ENCODE measurements around the gene FAM221B. TPM values are rescaled to one million over a fixed set of nuclear protein-coding genes. Genes with fewer than 3 reads are reported as not detected.

The FAM221B gene
- total RNA-seq, 4 donors from 2014 or later = not detected

DNA sequence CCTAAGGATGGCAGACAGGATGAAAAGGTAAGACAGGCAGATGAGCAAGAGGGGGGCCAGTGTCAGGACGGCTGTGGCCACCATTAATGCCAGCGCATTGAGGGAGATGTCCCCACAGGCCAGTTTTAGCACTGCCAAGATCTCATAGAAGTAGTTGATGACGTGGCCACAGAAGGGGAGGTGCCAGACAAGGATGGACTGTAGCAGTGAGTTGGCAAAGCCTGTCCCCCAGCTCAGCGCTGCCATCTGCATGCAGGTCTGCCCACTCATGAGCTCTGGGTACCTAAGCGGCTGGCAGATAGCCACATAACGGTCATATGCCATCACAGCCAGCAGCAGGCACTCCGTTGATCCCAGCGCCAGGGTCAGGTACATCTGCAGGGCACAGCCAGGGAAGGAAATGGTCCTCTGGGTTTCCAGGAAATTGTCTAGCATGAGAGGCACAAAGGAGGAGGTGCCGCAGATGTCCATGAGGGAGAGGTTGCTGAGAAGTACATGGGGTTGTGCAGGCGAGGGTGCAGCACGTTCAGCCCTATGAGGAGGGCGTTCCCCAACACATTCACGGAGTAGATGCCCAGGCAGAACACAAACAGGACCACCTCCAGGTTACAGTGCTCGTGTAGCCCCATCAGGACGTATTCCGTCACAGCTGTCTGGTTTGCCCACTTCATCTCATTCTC is 30.9 kb upstream of the FAM221B start:
- TF ChIP-seq, protein P1, sequence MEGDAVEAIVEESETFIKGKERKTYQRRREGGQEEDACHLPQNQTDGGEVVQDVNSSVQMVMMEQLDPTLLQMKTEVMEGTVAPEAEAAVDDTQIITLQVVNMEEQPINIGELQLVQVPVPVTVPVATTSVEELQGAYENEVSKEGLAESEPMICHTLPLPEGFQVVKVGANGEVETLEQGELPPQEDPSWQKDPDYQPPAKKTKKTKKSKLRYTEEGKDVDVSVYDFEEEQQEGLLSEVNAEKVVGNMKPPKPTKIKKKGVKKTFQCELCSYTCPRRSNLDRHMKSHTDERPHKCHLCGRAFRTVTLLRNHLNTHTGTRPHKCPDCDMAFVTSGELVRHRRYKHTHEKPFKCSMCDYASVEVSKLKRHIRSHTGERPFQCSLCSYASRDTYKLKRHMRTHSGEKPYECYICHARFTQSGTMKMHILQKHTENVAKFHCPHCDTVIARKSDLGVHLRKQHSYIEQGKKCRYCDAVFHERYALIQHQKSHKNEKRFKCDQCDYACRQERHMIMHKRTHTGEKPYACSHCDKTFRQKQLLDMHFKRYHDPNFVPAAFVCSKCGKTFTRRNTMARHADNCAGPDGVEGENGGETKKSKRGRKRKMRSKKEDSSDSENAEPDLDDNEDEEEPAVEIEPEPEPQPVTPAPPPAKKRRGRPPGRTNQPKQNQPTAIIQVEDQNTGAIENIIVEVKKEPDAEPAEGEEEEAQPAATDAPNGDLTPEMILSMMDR (IDR thresholded peaks at IDR 0.05) = no peak
- DNase-seq (ENCODE audit: low spot score) (no peak), ATAC-seq (ENCODE audit: low FRiP score) (no peak)

GRCh38 chr9:35858458-35858857 is 29.9 kb upstream of the FAM221B start:
- TF ChIP-seq, protein P1 (IDR thresholded peaks at IDR 0.05) = no peak
- ATAC-seq (ENCODE audit: low FRiP score) = no peak
- no peak for DNase-seq (ENCODE audit: low spot score)

GRCh38 chr9:35856882-35857281 is 28.4 kb upstream of the FAM221B start:
- TF ChIP-seq, protein P1 (IDR thresholded peaks at IDR 0.05) = no peak
- DNase-seq (ENCODE audit: low spot score) (no peak), ATAC-seq (ENCODE audit: low FRiP score) (no peak)

- DNase-seq (ENCODE audit: low spot score) = no peak
- TF ChIP-seq, protein P1 (IDR thresholded peaks at IDR 0.05) = no peak
- ATAC-seq (ENCODE audit: low FRiP score) = no peak
Observed at GRCh38 chr9:35856206-35856605, 27.7 kb upstream of the FAM221B start.

DNA sequence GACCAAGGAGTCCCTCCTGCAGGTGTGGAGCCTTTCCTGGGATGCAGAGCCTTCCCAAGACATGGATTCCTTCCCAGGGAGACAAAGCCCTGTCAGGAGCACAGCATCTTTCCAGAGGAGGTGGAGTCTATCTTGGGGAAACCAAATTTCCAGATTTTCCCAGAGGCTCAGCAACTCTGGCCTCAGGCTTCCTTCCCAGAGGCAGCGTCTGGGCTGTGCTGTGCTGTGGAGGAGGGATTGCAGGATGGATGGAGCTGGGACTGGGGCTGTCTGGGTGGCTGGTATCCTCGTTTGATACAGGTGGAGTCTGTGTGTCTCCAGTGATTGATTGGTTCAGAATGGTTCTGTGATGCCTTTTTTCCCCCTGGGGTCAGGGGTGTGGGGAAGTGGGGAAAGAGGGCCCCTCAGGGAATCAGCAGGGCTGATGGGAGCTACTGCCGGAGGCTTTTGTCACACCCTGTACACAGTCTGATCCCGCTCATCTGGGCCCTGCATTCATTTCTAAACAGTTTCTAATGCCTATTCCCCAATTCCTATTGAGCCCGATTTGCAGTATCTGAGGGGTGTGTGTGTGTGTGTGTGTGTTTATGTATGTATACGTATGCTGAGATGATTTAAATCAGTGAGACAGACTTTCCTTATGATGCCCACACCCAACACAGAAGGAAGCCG is 25.7 kb upstream of the FAM221B start:
- DNase-seq (ENCODE audit: low spot score) = no peak
- no peak for ATAC-seq (ENCODE audit: low FRiP score)
- TF ChIP-seq, protein P1 (IDR thresholded peaks at IDR 0.05) = no peak

DNA sequence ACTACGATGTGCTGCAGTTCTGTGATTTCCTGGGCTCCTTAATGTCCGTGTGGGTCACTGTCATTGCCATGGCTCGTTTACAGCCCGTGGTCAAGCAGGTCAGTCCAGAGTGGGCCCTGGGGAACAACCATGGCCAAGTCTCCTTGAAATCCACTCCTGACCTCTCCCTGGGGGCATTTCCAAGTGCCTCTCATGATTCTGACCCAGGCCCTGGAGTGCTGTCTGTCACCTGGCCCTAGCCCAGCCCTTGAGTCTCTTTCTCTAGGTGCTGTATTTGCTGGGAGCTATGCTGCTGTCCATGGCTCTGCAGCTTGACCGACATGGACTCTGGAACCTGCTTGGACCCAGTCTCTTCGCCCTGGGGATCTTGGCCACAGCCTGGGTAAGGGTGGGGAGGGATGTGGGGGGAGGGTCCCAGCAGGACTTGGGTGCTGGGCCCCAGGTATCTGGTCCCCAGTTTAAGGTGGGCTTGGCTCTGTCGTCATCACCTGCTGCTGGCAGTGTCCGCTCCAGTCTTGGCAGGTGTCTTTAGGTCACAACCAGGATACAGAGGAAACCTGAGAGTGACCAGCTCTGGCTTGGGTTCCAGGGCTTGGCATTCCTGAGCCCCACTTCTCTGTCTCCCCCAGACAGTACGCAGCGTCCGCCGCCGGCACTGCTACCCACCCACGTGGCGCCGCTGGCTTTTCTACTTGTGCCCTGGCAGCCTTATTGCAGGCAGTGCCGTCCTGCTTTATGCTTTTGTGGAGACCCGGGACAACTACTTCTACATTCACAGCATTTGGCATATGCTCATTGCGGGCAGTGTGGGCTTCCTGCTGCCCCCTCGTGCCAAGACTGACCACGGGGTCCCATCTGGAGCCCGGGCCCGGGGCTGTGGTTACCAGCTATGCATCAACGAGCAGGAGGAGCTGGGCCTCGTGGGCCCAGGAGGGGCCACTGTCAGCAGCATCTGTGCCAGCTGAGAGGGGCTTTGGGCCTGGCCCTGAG is 24.6 kb upstream of the FAM221B start:
- TF ChIP-seq, protein P1 (IDR thresholded peaks at IDR 0.05) = no peak
- ATAC-seq (ENCODE audit: low FRiP score) = no peak
- no peak for DNase-seq (ENCODE audit: low spot score)

Data from omental fat pad (tissue), 4 donors.